HCT116 (cell line): Measurements from ENCODE around the gene POMGNT1. TPM values are rescaled to one million over a fixed set of nuclear protein-coding genes. Genes with fewer than 3 reads are reported as not detected.

ENCODE experiments used
- ATAC-seq: fragments of 200-7000 bp; cut with Tn5 transposase; 2 replicates; pipeline ENCODE4 v1.9.1; 2020; ENCODE audit warnings: mild to moderate bottlenecking, moderate library complexity
- BruUV-seq: library from RNA; stranded (reverse); fragments of 400-500 nt; replicated peaks from 2 replicates; lab custom pipeline; 2021; lab: Mats Ljungman, UMichigan
- CTCF ChIA-PET: fragments of 300-600 bp; sonication (Branson Sonifier 250); formaldehyde crosslinking; loops from one replicate; lab custom pipeline; 2021; ENCODE audit warnings: antibody characterized with exemption; lab: Charles Lee
- POLR2A ChIA-PET: fragments of 300-600, 350-600 bp; sonication (Branson Sonifier 250); formaldehyde crosslinking; loops from one replicate; lab custom pipeline; 2021; ENCODE audit warnings: antibody characterized with exemption; lab: Charles Lee
- RAD21 ChIA-PET, 2 experiments: fragments of 300-600 bp; sonication (Branson Sonifier 250); formaldehyde crosslinking; loops; one replicate each; lab custom pipeline; 2023; ENCODE audit warnings: low total read pairs in 2 of 2; ENCODE audit not compliant: uncharacterized antibody in 2 of 2, unreplicated experiment in 2 of 2, low non-redundant PET in 1 of 2; lab: Charles Lee
- DNase-seq: peaks from one replicate; pipeline ENCODE4 v3.0.0-alpha.2; 2010; ENCODE audit warnings: low read depth, low spot score
- H2AFZ ChIP-seq: fragments of 200-600 bp; shearing (Covaris generic), sonication (generic); 2 replicates; pipeline ENCODE4 v1.6.1; 2017; ENCODE audit warnings: low read depth, mixed run types, mixed read lengths, antibody characterized with exemption, low read length; ENCODE audit not compliant: poor library complexity, severe bottlenecking
- H3K27ac ChIP-seq: 2 replicates; pipeline ENCODE4 v1.5.1; 2012; ENCODE audit warnings: low read depth, low read length
- H3K27me3 ChIP-seq: fragments of 200-600 bp; sonication (generic); 2 replicates; pipeline ENCODE4 v1.6.1; 2016; ENCODE audit warnings: mixed run types, low read length, mixed read lengths; ENCODE audit not compliant: insufficient read depth
- H3K36me3 ChIP-seq, 2 experiments: fragments of 200-500 bp in 1 of 2; fragments of 200-600 bp in 1 of 2; sonication (Bioruptor generic) in 1 of 2; sonication (generic) in 1 of 2; 2 replicates each; pipeline versions ENCODE4 v1.5.1 to v1.6.1; 2014 to 2016; ENCODE audit warnings: low read length in 2 of 2, inconsistent platforms in 1 of 2, mixed read lengths in 1 of 2, mixed run types in 1 of 2; ENCODE audit not compliant: insufficient read depth in 2 of 2, control insufficient read depth in 1 of 2
- H3K4me1 ChIP-seq, 2 experiments: fragments of 200-600 bp in 1 of 2; sonication (generic) in 1 of 2; 2 replicates each; pipeline versions ENCODE4 v1.5.1 to v1.6.1; 2012 to 2017; ENCODE audit warnings: low read length in 2 of 2, inconsistent platforms in 1 of 2, mild to moderate bottlenecking in 1 of 2, mixed read lengths in 1 of 2, mixed run types in 1 of 2, moderate library complexity in 1 of 2; ENCODE audit not compliant: insufficient read depth in 2 of 2, control insufficient read depth in 1 of 2
- H3K4me2 ChIP-seq: fragments of 200-600 bp; sonication (generic); 2 replicates; pipeline ENCODE4 v1.6.1; 2017; ENCODE audit warnings: mixed run types, low read length, mixed read lengths
- H3K4me3 ChIP-seq, 2 experiments: fragments of 200-600 bp in 1 of 2; sonication (generic) in 1 of 2; replicated peaks in 1 of 2; 2 replicates each; pipeline ENCODE4 v1.5.1; 2011 to 2016; ENCODE audit warnings: low read length in 2 of 2, control low read depth in 1 of 2, low read depth in 1 of 2, mild to moderate bottlenecking in 1 of 2, mixed read lengths in 1 of 2, mixed run types in 1 of 2
- H3K79me2 ChIP-seq: fragments of 200-600 bp; sonication (generic); 2 replicates; pipeline ENCODE4 v1.6.1; 2017; ENCODE audit warnings: mild to moderate bottlenecking, mixed run types, low read length, moderate library complexity, mixed read lengths; ENCODE audit not compliant: insufficient read depth
- H3K9ac ChIP-seq: fragments of 200-600 bp; sonication (generic); 2 replicates; pipeline ENCODE4 v1.6.1; 2016; ENCODE audit warnings: low read length, mixed read lengths
- H3K9me2 ChIP-seq: fragments of 200-600 bp; sonication (generic), shearing (Covaris generic); 2 replicates; pipeline ENCODE4 v1.6.1; 2017; ENCODE audit warnings: mixed run types, mild to moderate bottlenecking, moderate library complexity; ENCODE audit not compliant: insufficient read depth
- H3K9me3 ChIP-seq, 2 experiments: fragments of 200-500 bp in 1 of 2; fragments of 200-600 bp in 1 of 2; sonication (Bioruptor generic) in 1 of 2; sonication (generic) in 1 of 2; 2 replicates each; pipeline ENCODE4 v1.6.1; 2014 to 2017; ENCODE audit warnings: low read length in 2 of 2, mixed read lengths in 2 of 2, inconsistent platforms in 1 of 2, low read depth in 1 of 2, mild to moderate bottlenecking in 1 of 2, mixed run types in 1 of 2, moderate library complexity in 1 of 2; ENCODE audit not compliant: control insufficient read depth in 1 of 2, insufficient read depth in 1 of 2
- H4K20me1 ChIP-seq: fragments of 200-600 bp; sonication (generic), shearing (Covaris generic); 2 replicates; pipeline ENCODE4 v1.6.1; 2017; ENCODE audit warnings: mixed run types, mild to moderate bottlenecking, moderate library complexity; ENCODE audit not compliant: insufficient read depth
- ATF3 ChIP-seq: IDR thresholded peaks from 2 replicates; pipeline ENCODE4 v1.6.1; 2012
- CBX3 ChIP-seq: IDR thresholded peaks from 2 replicates; pipeline ENCODE4 v1.6.1; 2012; ENCODE audit warnings: low read depth
- CEBPB ChIP-seq: IDR thresholded peaks from 2 replicates; pipeline ENCODE4 v1.6.1; 2012; ENCODE audit warnings: low read depth
- EGR1 ChIP-seq: IDR thresholded peaks from 2 replicates; pipeline ENCODE4 v1.6.1; 2012; ENCODE audit warnings: low read depth
- EZH2 ChIP-seq: fragments of 200-600 bp; sonication (generic); IDR thresholded peaks from 2 replicates; pipeline ENCODE4 v1.6.1; 2017; ENCODE audit warnings: antibody characterized with exemption, mixed run types
- EZH2phosphoT487 ChIP-seq: fragments of 200-600 bp; IDR thresholded peaks from 2 replicates; pipeline ENCODE4 v1.6.1; 2018; ENCODE audit warnings: antibody characterized with exemption, borderline replicate concordance
- FOSL1 ChIP-seq: IDR thresholded peaks from 2 replicates; pipeline ENCODE4 v1.6.1; 2012; ENCODE audit warnings: low read depth
- JUND ChIP-seq: IDR thresholded peaks from 2 replicates; pipeline ENCODE4 v1.6.1; 2012
- POLR2A ChIP-seq: IDR thresholded peaks from 2 replicates; pipeline ENCODE4 v1.7.0; 2011; ENCODE audit warnings: borderline replicate concordance; ENCODE audit not compliant: insufficient read depth, insufficient read length; ENCODE audit errors: extremely low read depth
- POLR2AphosphoS5 ChIP-seq: IDR thresholded peaks from 2 replicates; pipeline ENCODE4 v1.6.1; 2011; ENCODE audit warnings: mild to moderate bottlenecking, low read depth, low read length, moderate library complexity
- RAD21 ChIP-seq: IDR thresholded peaks from 2 replicates; pipeline ENCODE4 v1.6.1; 2012; ENCODE audit warnings: low read depth, mild to moderate bottlenecking
- SIN3A ChIP-seq: IDR thresholded peaks from 2 replicates; pipeline ENCODE4 v1.6.1; 2012; ENCODE audit warnings: low read depth
- SP1 ChIP-seq: IDR thresholded peaks from 2 replicates; pipeline ENCODE4 v1.6.1; 2012; ENCODE audit warnings: low read depth
- SRF ChIP-seq: IDR thresholded peaks from 2 replicates; pipeline ENCODE4 v1.6.1; 2012; ENCODE audit warnings: low read depth
- TCF7L2 ChIP-seq: IDR thresholded peaks from 2 replicates; pipeline ENCODE4 v1.7.0; 2011; ENCODE audit warnings: borderline replicate concordance, inconsistent platforms; ENCODE audit not compliant: insufficient read depth, insufficient read length; ENCODE audit errors: extremely low read depth
- YY1 ChIP-seq: IDR thresholded peaks from 2 replicates; pipeline ENCODE4 v1.6.1; 2011; ENCODE audit warnings: low read length, low read depth, moderate library complexity, mild to moderate bottlenecking; ENCODE audit not compliant: insufficient replicate concordance; ENCODE audit errors: extremely low read depth
- ZBTB33 ChIP-seq: IDR thresholded peaks from 2 replicates; pipeline ENCODE4 v1.6.1; 2011; ENCODE audit warnings: mild to moderate bottlenecking, low read length, moderate library complexity; ENCODE audit not compliant: insufficient replicate concordance; ENCODE audit errors: extremely low read depth
- intact Hi-C: fragments of 100-400 bp; cut with micrococcal nuclease; formaldehyde crosslinking; loops from 2 replicates; pipeline ENCODE4 v1.10.0; 2022
- total RNA-seq: library from RNA; stranded (reverse); gene quantifications from one replicate; pipeline ENCODE4 v1.2.1, GENCODE V29; 2021; ENCODE audit not compliant: unreplicated experiment
- TF ChIP-seq, protein P1 (sequence below): IDR thresholded peaks from 2 replicates; pipeline ENCODE4 v1.6.1; 2012
- TF ChIP-seq, protein P2 (sequence below): IDR thresholded peaks from 2 replicates; pipeline ENCODE4 v1.6.1; 2012; ENCODE audit warnings: low read depth

POMGNT1 gene
- total RNA-seq, 1 experiment from 2014 or later, result 97.7 TPM

DNA sequence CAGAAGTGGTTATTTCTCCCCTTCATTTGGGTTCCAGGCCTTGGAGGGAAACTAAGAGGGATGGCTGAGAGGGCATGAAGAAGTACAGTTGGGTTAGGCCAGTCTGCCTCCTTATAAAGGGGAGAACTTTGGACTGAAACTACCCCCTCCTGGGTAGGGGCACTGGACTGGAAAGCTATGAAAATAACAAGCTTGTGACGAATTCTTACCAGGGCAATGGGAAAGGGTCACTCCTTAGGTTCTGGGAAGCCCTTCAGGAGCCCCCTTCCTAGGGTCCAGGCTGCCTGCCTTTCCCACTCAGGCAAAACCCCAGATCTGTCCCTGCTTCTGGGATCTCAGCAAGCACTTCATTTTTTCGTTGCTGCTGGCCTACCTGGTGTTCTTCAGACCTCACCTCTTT, 12.2 kb downstream of the POMGNT1 start:
- Histone ChIP-seq H3K79me2 (no peaks in the 10 kb centered on the region), H3K4me1 (peaks cover 51 to 71% of the 10 kb centered on the region in 2 experiments), H3K9me3 (no peaks in the 10 kb centered on the region), H3K4me3 (no peak overlapping the region), H4K20me1 (no peaks in the 10 kb centered on the region), H3K4me2 (no peak overlapping the region), H3K9ac (no peak overlapping the region), H3K9me2 (no peaks in the 10 kb centered on the region), H3K27me3 (no peaks in the 10 kb centered on the region), H2AFZ (no peak overlapping the region)
- RAD21 ChIA-PET, result interaction anchor here in 1 of 2 experiments (0.6 kb wide), 1 partner anchor 287 kb away, joined by 6 read pairs; no protein-coding TSS in a partner anchor
- CTCF ChIA-PET, result no interaction called here
- BruUV-seq, result no TSS peak
- POLR2A ChIA-PET, result no interaction called here
- no peak for TF ChIP-seq POLR2AphosphoS5
- TF ChIP-seq ZBTB33, result no peak
- no peak for TF ChIP-seq EZH2phosphoT487
- TF ChIP-seq SRF, result no peak
- no peak for TF ChIP-seq SIN3A
- no peak for TF ChIP-seq EZH2
- TF ChIP-seq POLR2A, result no peak
- no peak for TF ChIP-seq ATF3
- TF ChIP-seq, protein P1, sequence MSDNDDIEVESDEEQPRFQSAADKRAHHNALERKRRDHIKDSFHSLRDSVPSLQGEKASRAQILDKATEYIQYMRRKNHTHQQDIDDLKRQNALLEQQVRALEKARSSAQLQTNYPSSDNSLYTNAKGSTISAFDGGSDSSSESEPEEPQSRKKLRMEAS, result no peak
- no peak for TF ChIP-seq CEBPB
- no peak for TF ChIP-seq YY1
- no peak for TF ChIP-seq FOSL1
- TF ChIP-seq RAD21, result no peak
- TF ChIP-seq SP1, result no peak
- no peak for TF ChIP-seq EGR1
- TF ChIP-seq, protein P2, sequence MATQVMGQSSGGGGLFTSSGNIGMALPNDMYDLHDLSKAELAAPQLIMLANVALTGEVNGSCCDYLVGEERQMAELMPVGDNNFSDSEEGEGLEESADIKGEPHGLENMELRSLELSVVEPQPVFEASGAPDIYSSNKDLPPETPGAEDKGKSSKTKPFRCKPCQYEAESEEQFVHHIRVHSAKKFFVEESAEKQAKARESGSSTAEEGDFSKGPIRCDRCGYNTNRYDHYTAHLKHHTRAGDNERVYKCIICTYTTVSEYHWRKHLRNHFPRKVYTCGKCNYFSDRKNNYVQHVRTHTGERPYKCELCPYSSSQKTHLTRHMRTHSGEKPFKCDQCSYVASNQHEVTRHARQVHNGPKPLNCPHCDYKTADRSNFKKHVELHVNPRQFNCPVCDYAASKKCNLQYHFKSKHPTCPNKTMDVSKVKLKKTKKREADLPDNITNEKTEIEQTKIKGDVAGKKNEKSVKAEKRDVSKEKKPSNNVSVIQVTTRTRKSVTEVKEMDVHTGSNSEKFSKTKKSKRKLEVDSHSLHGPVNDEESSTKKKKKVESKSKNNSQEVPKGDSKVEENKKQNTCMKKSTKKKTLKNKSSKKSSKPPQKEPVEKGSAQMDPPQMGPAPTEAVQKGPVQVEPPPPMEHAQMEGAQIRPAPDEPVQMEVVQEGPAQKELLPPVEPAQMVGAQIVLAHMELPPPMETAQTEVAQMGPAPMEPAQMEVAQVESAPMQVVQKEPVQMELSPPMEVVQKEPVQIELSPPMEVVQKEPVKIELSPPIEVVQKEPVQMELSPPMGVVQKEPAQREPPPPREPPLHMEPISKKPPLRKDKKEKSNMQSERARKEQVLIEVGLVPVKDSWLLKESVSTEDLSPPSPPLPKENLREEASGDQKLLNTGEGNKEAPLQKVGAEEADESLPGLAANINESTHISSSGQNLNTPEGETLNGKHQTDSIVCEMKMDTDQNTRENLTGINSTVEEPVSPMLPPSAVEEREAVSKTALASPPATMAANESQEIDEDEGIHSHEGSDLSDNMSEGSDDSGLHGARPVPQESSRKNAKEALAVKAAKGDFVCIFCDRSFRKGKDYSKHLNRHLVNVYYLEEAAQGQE, result no peak
- TF ChIP-seq JUND, result no peak
- TF ChIP-seq TCF7L2, result no peak
- no peak for TF ChIP-seq CBX3
- TF ChIP-seq, all 23 proteins: peak for 0
- no peak for DNase-seq
- no peak for ATAC-seq
- intact Hi-C loops, result no loop called here
- Histone ChIP-seq H3K36me3 (peaks cover 10 to 16% of the 10 kb centered on the region in 2 experiments; a peak in 3 of 4 replicates), H3K27ac (no peak overlapping the region)
